Retina (tissue), 1 donor: ENCODE results near the gene TUBGCP5.

Source experiments
- DNase-seq: peaks from one replicate; pipeline ENCODE4 v3.0.0-alpha.2; 2016

TUBGCP5 gene

DNA sequence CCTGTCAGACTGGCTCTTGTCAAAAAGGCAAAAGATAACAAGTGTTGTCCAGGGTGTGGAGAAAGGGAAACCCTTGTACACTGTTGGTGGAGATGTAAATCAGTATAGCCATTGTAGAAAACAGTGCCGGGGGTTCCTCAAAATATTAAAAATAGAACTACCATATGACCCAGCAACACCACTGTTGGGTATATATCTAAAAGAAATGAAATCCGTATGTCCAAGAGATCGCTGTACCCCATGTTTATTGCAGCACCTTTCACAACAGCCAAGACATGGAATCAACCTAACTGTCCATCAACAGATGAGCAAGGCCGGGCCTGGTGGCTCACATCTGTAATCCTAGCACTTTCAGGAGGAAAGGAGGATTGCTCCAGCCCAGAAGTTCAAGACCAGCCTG is 65.4 kb downstream of the TUBGCP5 start:
- DNase-seq = no peak

DNA sequence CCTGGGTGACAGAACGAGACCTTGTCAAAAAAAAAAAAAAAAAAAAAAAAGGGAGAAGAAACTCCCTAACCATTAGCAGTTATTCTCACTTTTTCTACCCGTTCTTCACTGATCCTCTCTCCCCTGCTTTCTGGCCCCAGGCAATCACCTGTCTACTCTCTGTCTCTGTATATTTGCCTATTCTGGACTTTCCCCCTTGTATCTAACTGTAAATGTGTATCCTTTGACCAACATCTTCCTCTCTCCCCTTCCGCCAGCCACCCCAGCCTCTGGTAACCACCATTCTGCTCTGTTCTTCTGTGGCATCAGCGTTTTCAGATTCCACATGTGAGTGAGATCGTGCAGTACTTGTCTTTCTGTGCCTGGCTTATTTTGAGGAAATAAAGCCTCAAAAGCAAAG is 66.1 kb downstream of the TUBGCP5 start:
- DNase-seq = no peak

GRCh38 chr15:22969489-22969888 is 69.9 kb downstream of the TUBGCP5 start:
- no peak for DNase-seq

DNA sequence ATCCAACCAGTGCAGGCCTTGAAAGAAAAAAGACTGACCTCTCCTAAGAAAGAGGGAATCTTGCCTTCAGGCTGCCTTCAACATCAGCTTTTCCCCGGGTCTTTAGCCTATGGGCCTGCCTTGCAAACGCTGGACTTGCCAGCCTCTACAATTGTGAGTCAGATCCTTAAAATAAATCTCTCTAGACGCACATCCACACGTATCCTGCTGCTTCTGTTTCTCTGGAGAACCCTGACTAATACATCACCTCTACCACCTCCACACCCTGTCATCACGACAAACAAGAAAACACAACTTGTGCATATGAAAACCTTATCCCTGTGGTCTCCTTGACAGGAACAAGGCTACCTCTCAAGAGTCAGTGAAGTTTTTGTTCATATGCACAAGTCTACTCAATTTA is 71.0 kb downstream of the TUBGCP5 start:
- DNase-seq = no peak

GRCh38 chr15:22967084-22967770 is 72.1 kb downstream of the TUBGCP5 start:
- no peak for DNase-seq

GRCh38 chr15:22966321-22967083 is 72.9 kb downstream of the TUBGCP5 start:
- no peak for DNase-seq

GRCh38 chr15:22963641-22964040 is 75.7 kb downstream of the TUBGCP5 start:
- DNase-seq = no peak

- DNase-seq = no peak
Measured at GRCh38 chr15:22962611-22963010, 76.8 kb downstream of the TUBGCP5 start.

DNA sequence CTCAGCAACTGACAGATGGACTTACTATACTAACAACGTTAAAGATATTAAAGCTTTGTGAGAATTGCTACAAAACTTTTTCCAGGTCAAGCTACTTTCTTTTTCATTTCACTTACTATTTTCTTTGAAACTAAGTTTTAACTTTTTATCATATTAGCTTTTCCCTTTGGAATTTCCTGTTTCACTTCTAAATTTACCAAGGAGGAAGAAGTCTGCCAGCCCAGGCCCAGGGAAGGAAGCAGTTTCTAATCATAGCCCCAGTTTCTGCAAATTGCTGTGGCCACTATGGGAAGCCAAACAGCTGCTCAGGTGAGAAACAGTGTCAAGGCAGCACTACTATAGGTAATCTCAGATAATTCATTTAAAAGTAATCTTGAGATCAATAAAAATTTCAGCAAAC is 77.6 kb downstream of the TUBGCP5 start:
- DNase-seq = no peak

- no peak for DNase-seq
Measured at GRCh38 chr15:22960556-22960955, 78.8 kb downstream of the TUBGCP5 start.

- no peak for DNase-seq
Measured at GRCh38 chr15:22960126-22960525, 79.2 kb downstream of the TUBGCP5 start.

DNA sequence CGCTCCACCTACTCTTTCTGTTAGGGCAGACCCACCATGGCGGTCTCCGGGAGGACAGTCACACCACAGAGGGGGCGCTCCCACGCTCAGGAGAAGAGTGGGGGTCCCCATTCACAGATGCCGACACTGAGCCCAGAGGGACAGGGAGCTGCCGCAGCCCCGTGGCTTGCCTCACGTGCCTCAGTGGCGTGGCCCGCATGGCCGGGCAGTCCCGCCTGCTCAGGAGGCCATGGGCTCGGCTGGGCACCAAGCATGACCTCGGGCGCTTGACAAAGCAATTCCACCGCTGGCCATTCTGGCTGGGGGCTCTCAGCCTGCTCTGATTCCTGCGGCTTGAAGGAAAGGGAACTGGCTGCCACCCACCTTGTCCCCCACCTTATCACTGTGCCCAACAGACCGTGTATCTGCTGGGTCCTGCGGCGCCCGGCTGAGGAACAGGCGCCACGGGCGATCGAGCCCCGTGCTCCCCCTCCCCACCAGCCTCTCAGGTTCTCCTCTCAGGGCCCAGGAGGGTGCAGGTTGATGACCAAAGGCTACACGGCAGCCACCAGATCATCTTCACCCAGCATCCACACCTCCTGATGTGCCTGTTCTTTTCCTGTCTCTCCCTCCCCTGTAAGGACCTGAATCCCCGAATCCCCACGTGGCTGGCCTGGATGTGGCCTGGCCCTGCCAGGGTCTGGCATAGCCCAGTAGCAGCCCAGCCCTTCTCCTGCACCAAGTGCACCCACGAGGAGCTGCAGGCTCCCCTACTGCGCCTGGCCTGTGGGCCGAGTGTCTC is 79.9 kb downstream of the TUBGCP5 start:
- no peak for DNase-seq

DNA sequence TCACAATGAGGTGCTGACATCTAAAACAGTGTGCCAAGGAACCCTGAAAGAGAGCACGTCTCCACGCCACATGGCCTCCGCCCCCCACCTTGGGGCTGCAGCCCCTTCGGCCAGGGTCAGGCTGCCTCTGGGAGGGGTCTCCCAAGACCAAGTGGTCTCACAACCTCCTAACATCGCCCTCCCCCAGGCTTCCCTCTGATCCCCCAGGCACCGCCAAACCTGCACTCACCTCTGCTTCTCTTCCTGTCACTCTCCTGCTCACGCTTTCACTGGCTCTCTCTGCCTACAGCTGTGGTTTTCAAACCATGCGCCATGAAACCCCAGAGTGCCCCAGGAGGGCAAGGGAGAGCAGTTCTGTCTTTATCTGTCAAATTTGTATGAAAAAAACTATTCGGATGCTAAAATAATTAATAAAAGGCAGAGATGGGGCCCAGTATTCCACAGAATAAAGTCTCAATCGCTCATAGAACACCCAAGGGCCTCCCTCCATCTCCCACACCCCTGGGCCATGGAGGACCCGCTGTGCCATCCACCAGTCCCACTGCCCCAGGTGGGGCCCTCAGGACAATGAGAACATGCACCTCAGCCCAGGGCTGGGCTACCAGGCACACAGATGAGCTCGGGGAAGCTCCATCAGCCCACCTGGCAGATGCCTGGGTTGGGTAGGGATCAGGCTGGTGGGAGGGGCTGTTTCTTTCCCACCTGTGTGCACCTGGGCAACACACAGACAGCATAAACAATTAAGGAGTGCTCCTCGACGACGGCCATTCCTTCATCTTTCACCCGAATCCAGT is 80.7 kb downstream of the TUBGCP5 start:
- no peak for DNase-seq

DNA sequence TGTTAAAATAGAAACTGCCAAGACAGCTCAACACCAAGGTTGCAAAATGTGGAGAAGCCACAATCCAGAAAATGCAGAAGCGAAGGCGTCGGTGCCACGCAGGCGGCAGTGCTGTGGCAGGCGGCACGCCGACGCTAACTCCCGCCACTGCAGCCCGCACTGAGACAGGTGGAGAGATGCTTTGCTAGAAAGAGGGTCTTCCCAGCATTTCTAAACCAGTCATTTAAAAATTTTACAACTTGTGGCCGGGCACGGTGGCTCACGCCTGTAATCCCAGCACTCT is 82.5 kb downstream of the TUBGCP5 start:
- no peak for DNase-seq

- peak; percentile 46 for DNase-seq
Measured at GRCh38 chr15:22956257-22956977, 83.0 kb downstream of the TUBGCP5 start.

- DNase-seq = no peak
Measured at GRCh38 chr15:22955544-22956119, 83.7 kb downstream of the TUBGCP5 start.

DNA sequence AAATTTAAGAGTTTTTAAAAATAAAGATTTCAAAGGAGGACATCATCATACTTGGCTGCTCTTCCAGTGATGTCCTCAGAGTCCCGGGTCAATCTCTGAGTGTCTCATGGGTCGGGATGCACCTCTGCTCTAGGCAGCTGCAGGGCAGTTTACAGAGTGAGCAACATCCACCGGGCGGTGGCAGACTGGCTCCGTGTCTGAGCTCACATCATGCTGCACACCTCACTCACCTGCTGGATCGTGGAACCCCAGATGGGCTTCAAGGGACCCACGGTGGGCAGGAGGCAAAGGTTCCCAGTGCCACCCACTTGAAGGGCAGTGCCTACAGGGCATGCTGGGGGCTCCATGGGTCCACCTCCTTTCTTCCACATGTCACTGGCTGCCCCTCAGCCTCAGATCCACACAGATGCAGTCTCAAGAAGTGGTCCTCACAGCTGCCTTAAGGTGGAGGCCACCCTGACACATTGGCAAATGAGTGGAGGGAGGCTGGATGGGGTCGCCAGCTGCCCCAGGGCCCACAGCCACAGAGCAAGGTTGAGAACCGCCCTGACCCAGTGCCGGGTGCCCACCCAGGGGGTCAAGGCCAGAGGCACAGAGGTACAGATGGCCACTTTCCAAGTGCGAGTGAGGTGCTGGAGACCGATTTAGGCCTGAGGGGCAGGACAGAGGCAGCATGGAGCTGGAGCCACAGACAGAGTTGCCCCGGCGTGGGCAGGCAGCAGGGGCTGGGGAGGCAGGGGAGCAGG is 84.4 kb downstream of the TUBGCP5 start:
- DNase-seq = no peak

- no peak for DNase-seq
Measured at GRCh38 chr15:22954326-22954725, 85.0 kb downstream of the TUBGCP5 start.

DNA sequence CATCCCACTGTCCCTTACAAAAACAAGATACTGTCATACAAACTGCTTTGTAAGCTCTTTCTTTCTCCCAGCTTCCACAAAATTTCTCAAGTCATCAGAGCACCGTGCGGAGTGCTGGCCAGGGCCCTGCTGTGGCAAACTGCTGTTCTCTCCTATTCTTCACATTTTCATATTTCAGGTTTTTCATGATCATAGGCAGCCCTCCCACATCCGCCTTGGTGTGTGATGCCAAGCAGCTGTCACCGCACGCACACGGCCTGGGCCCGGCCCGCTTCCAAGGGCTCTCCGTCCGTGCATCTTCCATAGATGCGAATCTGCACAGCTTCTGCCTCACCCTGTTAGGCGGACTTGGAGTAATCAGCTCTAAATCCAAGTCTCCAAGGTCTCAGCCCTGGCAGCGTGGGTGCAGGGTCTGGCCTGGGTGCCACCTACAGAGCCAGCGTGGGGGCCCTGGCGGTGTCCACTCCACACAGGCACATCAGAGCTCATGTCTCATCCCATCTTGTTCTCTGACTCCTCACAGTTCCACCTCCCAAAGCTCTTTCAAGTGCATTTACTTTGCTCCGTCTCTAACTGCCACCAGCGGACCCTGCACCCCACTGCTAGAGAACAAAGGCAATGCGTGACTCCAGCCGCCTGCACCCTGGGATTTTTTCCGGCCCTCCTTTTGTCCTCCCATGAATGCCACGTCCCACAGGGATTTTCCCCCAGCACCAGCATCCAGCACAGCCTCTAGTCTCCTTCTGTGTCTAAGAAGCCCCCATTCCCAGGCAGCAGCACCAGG is 86.4 kb downstream of the TUBGCP5 start:
- peak; percentile 64 for DNase-seq
